Posterior cingulate gyrus (tissue), 11 donors: ENCODE data around the gene PRCD.

Experiments
- DNase-seq, 10 donors: peaks; one replicate each; pipeline versions ENCODE4 v3.0.0 to v3.0.0-alpha.2; 2020 to 2021; ENCODE audit warnings: mixed read lengths in 3 of 10
- intact Hi-C: fragments of 100-400 bp; cut with DNase I; formaldehyde crosslinking; loops from one replicate; pipeline ENCODE4 v1.15.1; 2023

PRCD gene

DNA sequence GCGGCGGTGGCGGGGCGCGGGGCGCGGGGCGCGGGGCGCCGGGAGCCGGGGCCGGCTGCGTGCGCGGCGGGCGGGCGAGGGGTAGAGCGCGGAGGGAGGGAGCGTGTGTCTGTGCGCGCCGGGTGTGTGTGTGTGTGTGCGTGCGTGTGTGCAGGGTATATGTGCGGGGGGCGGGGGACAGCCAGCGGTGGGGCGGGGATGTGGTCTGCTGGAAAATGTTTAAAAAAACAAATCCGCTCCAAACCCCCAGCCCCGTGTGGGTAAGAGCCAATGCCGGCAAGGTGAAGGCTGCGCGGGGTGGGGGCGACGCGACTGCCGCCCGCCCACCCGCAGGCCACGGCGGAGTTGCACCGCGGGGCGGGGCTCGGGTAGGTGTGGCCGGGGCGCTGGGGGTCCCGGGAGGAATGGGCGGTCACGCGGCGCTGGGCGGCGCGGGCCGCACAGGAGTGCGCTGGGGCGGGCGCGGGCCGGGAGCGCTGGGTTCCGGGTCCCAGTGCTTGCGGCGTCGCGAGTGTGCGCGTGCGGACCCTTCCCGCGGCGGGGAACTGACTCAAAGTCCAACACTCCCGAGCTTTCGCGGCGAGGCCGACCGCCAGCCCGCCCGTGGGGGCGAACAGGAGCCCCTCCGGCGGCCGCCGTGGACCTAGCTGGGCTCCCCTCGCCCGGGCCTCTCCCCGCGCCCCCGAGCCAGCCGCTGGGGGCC lies 2.1 kb upstream of the PRCD start, which contains the start of gene CYGB:
TSS of gene CYGB (minus strand) at position 132 of the 703 bp plus-strand sequence. CDS start 167 bp downstream, outside the sequence.
- intact Hi-C loops = no loop called here

DNA sequence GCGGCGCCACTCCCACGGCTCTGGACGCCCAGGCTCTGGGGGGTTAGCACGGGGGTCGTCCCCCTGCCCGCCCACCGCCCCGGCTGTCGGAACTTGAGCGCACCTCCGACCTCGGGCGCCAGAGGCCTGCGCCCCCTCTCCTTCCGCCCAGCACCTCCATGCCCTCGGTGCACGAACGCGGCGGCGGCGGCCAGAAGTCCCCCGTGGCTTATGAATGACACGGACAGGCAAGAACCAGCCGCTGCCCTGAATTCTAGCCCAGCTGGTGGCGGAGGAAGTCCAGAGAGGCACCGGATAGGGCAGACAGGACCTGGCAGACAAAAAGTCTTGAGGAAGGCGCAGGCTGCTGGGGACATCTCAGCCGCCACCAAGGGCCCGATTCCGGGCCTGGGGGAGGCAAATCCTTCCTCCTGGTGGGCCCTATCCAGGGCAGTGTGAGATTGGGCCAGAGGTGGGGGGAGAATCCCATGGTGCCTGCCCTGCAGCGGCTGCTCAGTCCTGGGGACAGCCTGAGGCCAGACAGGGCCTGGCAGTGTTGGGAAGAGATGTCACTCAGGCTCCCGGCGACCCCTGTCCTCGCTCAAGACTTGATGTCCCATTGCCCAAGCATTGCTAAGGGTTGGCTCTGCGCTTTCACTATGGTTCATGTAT lies 1.4 kb upstream of the PRCD start:
- intact Hi-C loops = no loop called here
- peak in 3 of 10 donors; percentile 28 to 86 (median 84) for DNase-seq

More for the DNA sequence above, 2.1 kb upstream of the PRCD start, which contains the start of gene CYGB:
- DNase-seq = peak in 3 of 10 donors; percentile 28 to 83 (median 79)

- intact Hi-C loops = no loop called here
- peak in 2 of 10 donors; percentile 7 to 46 for DNase-seq
Observed at GRCh38 chr17:76538941-76539570, 788 bp upstream of the PRCD start.

GRCh38 chr17:76540381-76541300 lies 797 bp downstream of the PRCD start:
- DNase-seq = peak; percentile 95 to 100 (median 98)
- intact Hi-C loops = no loop called here

GRCh38 chr17:76541739-76542454 lies 2.1 kb downstream of the PRCD start:
- peak in 2 of 10 donors; percentile 9 to 53 for DNase-seq
- intact Hi-C loops = no loop called here

- DNase-seq = peak in 2 of 10 donors; percentile 51 to 52
- intact Hi-C loops = no loop called here
Observed at GRCh38 chr17:76542566-76542971, 2.7 kb downstream of the PRCD start.

- peak in 2 of 10 donors; percentile 65 to 83 for DNase-seq
- intact Hi-C loops = no loop called here
Observed at GRCh38 chr17:76542984-76543383, 3.1 kb downstream of the PRCD start.

- intact Hi-C loops = no loop called here
Observed at GRCh38 chr17:76543482-76543825, 3.6 kb downstream of the PRCD start.

DNA sequence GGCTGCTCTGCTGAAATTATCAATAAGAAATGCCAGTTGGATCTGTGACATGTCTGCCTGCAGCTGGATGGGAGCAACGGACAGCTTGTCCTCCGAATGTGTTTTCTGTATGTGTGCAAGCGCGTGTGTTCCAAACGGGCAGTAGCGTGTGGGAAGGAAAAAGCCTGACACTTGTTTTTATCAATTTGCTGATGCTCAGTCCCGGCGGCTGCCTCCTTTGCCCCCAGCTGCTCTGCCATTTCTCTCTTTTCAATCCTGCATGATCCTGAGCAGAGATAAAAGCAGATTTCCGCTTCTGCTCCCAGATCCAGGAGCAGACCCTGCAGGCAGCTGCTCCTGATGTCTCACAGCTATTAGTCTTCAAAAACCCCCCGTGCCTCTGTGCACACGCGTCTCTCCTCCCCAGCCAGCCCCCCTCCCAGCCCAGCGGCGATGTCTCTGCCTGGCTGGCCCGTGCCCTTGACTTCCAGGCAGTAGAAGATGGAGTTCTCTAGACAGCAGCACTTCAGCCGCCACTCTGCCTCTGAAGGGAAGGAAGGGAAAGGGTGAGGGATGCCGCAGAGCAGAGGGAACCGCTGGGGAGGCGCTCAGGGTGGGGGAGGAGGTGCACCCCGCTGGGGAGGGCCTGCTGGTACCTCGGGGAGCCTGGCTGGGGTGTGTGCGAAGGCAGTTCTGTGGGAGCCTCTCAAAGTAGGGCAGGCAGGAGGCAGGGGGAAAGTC lies 4.1 kb downstream of the PRCD start:
- intact Hi-C loops = no loop called here
- peak; percentile 53 to 95 (median 71) for DNase-seq

More at GRCh38 chr17:76543482-76543825, 3.6 kb downstream of the PRCD start:
- peak in 1 of 10 donors; percentile 83 for DNase-seq

GRCh38 chr17:76544546-76545365 lies 4.9 kb downstream of the PRCD start:
- peak in 6 of 10 donors; percentile 48 to 93 (median 58) for DNase-seq
- intact Hi-C loops = no loop called here

GRCh38 chr17:76545918-76546555 lies 6.2 kb downstream of the PRCD start:
- peak in 3 of 10 donors; percentile 23 to 71 (median 24) for DNase-seq
- intact Hi-C loops = no loop called here

- DNase-seq = peak in 2 of 10 donors; percentile 20 to 66
- intact Hi-C loops = loop anchor here (1.0 kb wide), 1 partner anchor 23 kb away; no protein-coding TSS in a partner anchor
Observed at GRCh38 chr17:76546556-76547182, 6.8 kb downstream of the PRCD start.

DNA sequence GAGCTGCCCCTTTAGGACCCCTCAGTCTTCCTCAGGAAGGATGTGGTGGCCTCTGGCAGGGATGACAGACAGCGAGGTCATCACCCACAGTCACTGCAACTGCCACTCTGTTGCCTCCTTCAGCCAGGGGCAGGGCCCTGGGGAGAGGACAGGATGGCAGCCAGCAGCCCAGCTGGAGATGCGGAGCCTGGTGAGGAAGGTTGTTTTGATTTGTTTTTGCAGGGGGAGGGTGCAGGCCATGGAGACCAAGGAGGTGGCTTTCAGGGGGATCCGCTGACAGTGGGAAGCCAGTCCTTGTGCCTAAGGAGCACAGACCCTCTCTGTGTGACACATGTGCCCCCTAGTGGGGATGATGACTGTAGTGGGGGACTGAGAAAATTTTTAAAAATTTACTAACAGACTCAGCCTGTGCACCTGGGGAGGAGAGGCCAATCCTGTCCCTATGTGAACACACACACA lies 7.4 kb downstream of the PRCD start:
- peak in 8 of 10 donors; percentile 61 to 93 (median 76) for DNase-seq
- intact Hi-C loops = loop anchor here (1.0 kb wide), 1 partner anchor 24 kb away; no protein-coding TSS in a partner anchor

DNA sequence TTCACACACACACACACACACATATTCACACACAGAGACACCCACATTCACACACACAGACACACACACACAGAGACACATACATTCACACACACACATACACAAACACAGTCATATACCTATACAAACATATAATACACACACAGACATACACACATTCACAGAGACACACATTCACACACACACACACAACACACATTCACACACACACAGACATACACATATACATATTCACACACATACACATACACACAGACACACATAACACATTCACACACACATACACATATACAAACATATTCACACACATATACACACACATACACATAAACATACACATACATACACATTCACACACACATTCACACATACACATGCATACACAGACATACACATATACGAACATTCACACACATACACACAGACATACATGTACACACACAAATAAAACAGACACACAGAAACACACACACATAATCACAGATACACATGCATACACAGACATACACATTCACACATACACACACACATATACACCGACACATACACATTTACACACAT lies 7.9 kb downstream of the PRCD start:
- no peak for DNase-seq
- intact Hi-C loops = loop anchor here (1.0 kb wide), 1 partner anchor 24 kb away; no protein-coding TSS in a partner anchor

GRCh38 chr17:76548378-76549214 lies 8.8 kb downstream of the PRCD start:
- intact Hi-C loops = no loop called here
- peak in 1 of 10 donors; percentile 17 for DNase-seq

GRCh38 chr17:76549215-76549518 lies 9.3 kb downstream of the PRCD start:
- intact Hi-C loops = no loop called here
- DNase-seq = peak in 2 of 10 donors; percentile 12 to 58
